ENCODE results near the gene CA10. TPM values are rescaled to one million over a fixed set of nuclear protein-coding genes. Genes with fewer than 3 reads are reported as not detected.

CA10 gene
- polyA plus RNA-seq, 1 donor from 2014 or later, result 6.2 TPM

- no peak for TF ChIP-seq POLR2AphosphoS5 (IDR thresholded peaks at IDR 0.05)
- H3K79me2 ChIP-seq (replicated peaks; ENCODE audit: insufficient read depth, low read length), result no peaks in the 10 kb centered on the region
- no peak overlapping the region for H3K4me2 ChIP-seq (ENCODE audit: low read length)
- no peaks in the 10 kb centered on the region for H3K9me3 ChIP-seq (ENCODE audit: low read length)
- no peaks in the 10 kb centered on the region for H3K36me3 ChIP-seq (ENCODE audit: insufficient read depth, low read length)
- H3K9me2 ChIP-seq (ENCODE audit: insufficient read depth, low read length), result no peaks in the 10 kb centered on the region
- H3K9ac ChIP-seq (ENCODE audit: low read length), result no peak overlapping the region
- no peak overlapping the region for H3K27ac ChIP-seq (ENCODE audit: low read length)
- H2AFZ ChIP-seq (ENCODE audit: low read depth, low read length), result no peak overlapping the region
- no peak overlapping the region for H3K4me3 ChIP-seq (ENCODE audit: low read length)
- no peaks in the 10 kb centered on the region for H3K27me3 ChIP-seq (ENCODE audit: insufficient read depth, low read depth, low read length)
- H4K20me1 ChIP-seq (ENCODE audit: insufficient read depth), result no peaks in the 10 kb centered on the region
- no peaks in the 10 kb centered on the region for H3F3A ChIP-seq (ENCODE audit: insufficient read depth, low read length, poor library complexity, severe bottlenecking)
These were observed 454.9 kb downstream of the CA10 start for GRCh38 chr17:51703361-51704341.

- H2AFZ ChIP-seq (ENCODE audit: low read depth, low read length), result no peak overlapping the region
- no peak for TF ChIP-seq EZH2 (IDR thresholded peaks at IDR 0.05; ENCODE audit: borderline replicate concordance, insufficient read depth, low read length, poor library complexity, severe bottlenecking)
- no peak for TF ChIP-seq SMC3 (conservative IDR thresholded peaks at IDR 0.05; ENCODE audit: poor library complexity)
- no peak for TF ChIP-seq POLR2AphosphoS5 (IDR thresholded peaks at IDR 0.05)
- TF ChIP-seq MXI1 (conservative IDR thresholded peaks at IDR 0.05; ENCODE audit: poor library complexity, severe bottlenecking), result no peak
- TF ChIP-seq RAD21 (conservative IDR thresholded peaks at IDR 0.05), result no peak
- no peak for TF ChIP-seq TAF1 (IDR thresholded peaks at IDR 0.05; ENCODE audit: low read depth)
- TF ChIP-seq REST (IDR thresholded peaks at IDR 0.05; ENCODE audit: borderline replicate concordance), result no peak
- TF ChIP-seq EP300 (conservative IDR thresholded peaks at IDR 0.05; ENCODE audit: poor library complexity, severe bottlenecking), result no peak
- TF ChIP-seq CTCF (IDR thresholded peaks at IDR 0.05; ENCODE audit: poor library complexity, severe bottlenecking), result no peak
These were observed 455.6 kb downstream of the CA10 start for GRCh38 chr17:51702963-51703360.

More at GRCh38 chr17:51702963-51703360, 455.6 kb downstream of the CA10 start:
- Histone ChIP-seq H3K4me3 (ENCODE audit: low read length) (no peak overlapping the region), H3K79me2 (replicated peaks; ENCODE audit: insufficient read depth, low read length) (no peaks in the 10 kb centered on the region), H3K9ac (ENCODE audit: low read length) (no peak overlapping the region), H3K9me2 (ENCODE audit: insufficient read depth, low read length) (no peaks in the 10 kb centered on the region), H3K4me2 (ENCODE audit: low read length) (no peak overlapping the region), H3K9me3 (ENCODE audit: low read length) (no peaks in the 10 kb centered on the region), H3F3A (ENCODE audit: insufficient read depth, low read length, poor library complexity, severe bottlenecking) (no peaks in the 10 kb centered on the region), H3K27me3 (ENCODE audit: insufficient read depth, low read depth, low read length) (no peaks in the 10 kb centered on the region), H4K20me1 (ENCODE audit: insufficient read depth) (no peaks in the 10 kb centered on the region), H3K27ac (ENCODE audit: low read length) (no peak overlapping the region), H3K36me3 (ENCODE audit: insufficient read depth, low read length) (no peaks in the 10 kb centered on the region)
